Kidney (tissue), 14 donors: ENCODE data around the gene SLC35A5. TPM values are rescaled to one million over a fixed set of nuclear protein-coding genes. Genes with fewer than 3 reads are reported as not detected.

Source experiments
- DNase-seq, 5 donors: peaks; one replicate each; pipeline ENCODE4 v3.0.0-alpha.2; 2013 to 2020
- FAIRE-seq: peaks from 2 replicates; lab custom pipeline; 2012; peaks lifted over from hg19 to GRCh38; lab: Jason Lieb, UNC
- H3K27ac ChIP-seq, 2 donors: one replicate each; pipeline ENCODE4 v1.7.0; 2013; ENCODE audit warnings: low read depth in 2 of 2, low read length in 2 of 2, inconsistent platforms in 1 of 2
- H3K27me3 ChIP-seq: one replicate; pipeline ENCODE4 v1.7.1; 2013; ENCODE audit warnings: low read length, inconsistent platforms; ENCODE audit not compliant: control insufficient read depth, insufficient read depth
- H3K36me3 ChIP-seq, 3 donors: one replicate each; pipeline versions ENCODE4 v1.7.0 to v1.7.1; 2013; ENCODE audit warnings: low read length in 3 of 3, control low read depth in 1 of 3, inconsistent platforms in 1 of 3; ENCODE audit not compliant: insufficient read depth in 3 of 3, control insufficient read depth in 2 of 3
- H3K4me1 ChIP-seq, 3 donors: one replicate each; pipeline versions ENCODE4 v1.7.0 to v1.7.1; 2013; ENCODE audit warnings: low read length in 3 of 3, inconsistent platforms in 1 of 3, low read depth in 1 of 3; ENCODE audit not compliant: control insufficient read depth in 2 of 3, insufficient read depth in 2 of 3
- H3K4me3 ChIP-seq, 3 donors: one replicate each; pipeline versions ENCODE4 v1.7.0 to v1.8.1; 2013; ENCODE audit warnings: low read length in 3 of 3, control low read depth in 1 of 3, inconsistent platforms in 1 of 3
- H3K9ac ChIP-seq, 3 donors: one replicate each; pipeline versions ENCODE4 v1.7.0 to v1.7.1; 2013; ENCODE audit warnings: low read length in 3 of 3, control low read depth in 1 of 3, inconsistent platforms in 1 of 3
- H3K9me3 ChIP-seq, 3 donors: one replicate each; pipeline versions ENCODE4 v1.7.0 to v1.7.1; 2013; ENCODE audit warnings: low read length in 3 of 3, control low read depth in 1 of 3, inconsistent platforms in 1 of 3; ENCODE audit not compliant: control insufficient read depth in 2 of 3, insufficient read depth in 1 of 3
- CTCF ChIP-seq: IDR thresholded peaks from 3 replicates; pipeline ENCODE4 v1.5.1; 2012; ENCODE audit warnings: mild to moderate bottlenecking, moderate library complexity, borderline replicate concordance; ENCODE audit not compliant: insufficient read depth; ENCODE audit errors: extremely low read depth
- intact Hi-C: fragments of 100-400 bp; cut with DNase I; formaldehyde crosslinking; loops from one replicate; pipeline ENCODE4 v1.11.1; 2022
- polyA plus RNA-seq: library from polyadenylated mRNA; stranded (reverse); fragments of 350-450 nt; fragmentation: Illumina TruSeq; extraction: RNeasy Lipid Tissue Mini Kit (QIAGEN cat#74804); gene quantifications from one replicate; pipeline ENCODE4 v1.2.3, GENCODE V29; 2014; ENCODE audit warnings: low read depth, low replicate concordance; ENCODE audit not compliant: insufficient read depth
- total RNA-seq: library from RNA; stranded (reverse); fragmentation: NEBNext Ultra II Directional; extraction: Animal tissue kit (Norgen Biotek cat#: 25700); gene quantifications from one replicate; pipeline ENCODE4 v1.2.1, GENCODE V29; 2021
- donor health status: control.
- donor health status: control.
- donor health status: control.
- donor health status: control.
- donor health status: control.
- donor health status: DM: yes; HTN: yes; CAD: no.
- donor health status: Normal renal cell carcinoma (clear cell type).

Gene SLC35A5
- total and polyA plus RNA-seq, 2 donors from 2014 or later: 22.5 to 38.6 TPM

GRCh38 chr3:112546216-112546759 lies 15.6 kb upstream of the SLC35A5 start:
- DNase-seq: no peak
- peaks cover 0 to 9% (median 5%) of the 10 kb centered on the region in 3 donors for H3K36me3 ChIP-seq
- no peaks in the 10 kb centered on the region for H3K27me3 ChIP-seq
- no peak for TF ChIP-seq CTCF
- intact Hi-C loops: no loop called here
- H3K9ac ChIP-seq: no peak overlapping the region
- H3K27ac ChIP-seq: no peak overlapping the region
- no peak overlapping the region for H3K4me3 ChIP-seq
- no peak for FAIRE-seq
- H3K4me1 ChIP-seq: peaks cover 0 to 4% (median 0%) of the 10 kb centered on the region in 3 donors
- no peaks in the 10 kb centered on the region for H3K9me3 ChIP-seq

GRCh38 chr3:112550859-112551258 lies 11.0 kb upstream of the SLC35A5 start:
- Histone ChIP-seq H3K4me3 (no peak overlapping the region), H3K36me3 (peaks cover 0 to 9% (median 3%) of the 10 kb centered on the region in 3 donors), H3K4me1 (peaks cover 0 to 7% (median 0%) of the 10 kb centered on the region in 3 donors), H3K9ac (no peak overlapping the region), H3K9me3 (no peaks in the 10 kb centered on the region), H3K27me3 (no peaks in the 10 kb centered on the region), H3K27ac (no peak overlapping the region)
- DNase-seq (no peak), FAIRE-seq (no peak)
- no peak for TF ChIP-seq CTCF
- intact Hi-C loops: no loop called here

- peaks cover 2 to 19% (median 4%) of the 10 kb centered on the region in 3 donors for H3K4me1 ChIP-seq
- DNase-seq (no peak), FAIRE-seq (no peak)
- no peak for TF ChIP-seq CTCF
- H3K27ac ChIP-seq: no peak overlapping the region
- no peaks in the 10 kb centered on the region for H3K9me3 ChIP-seq
- H3K27me3 ChIP-seq: no peaks in the 10 kb centered on the region
- no peaks in the 10 kb centered on the region for H3K36me3 ChIP-seq
- H3K4me3 ChIP-seq: no peak overlapping the region
- no peak overlapping the region for H3K9ac ChIP-seq
- intact Hi-C loops: no loop called here
These were observed 6.2 kb upstream of the SLC35A5 start for GRCh38 chr3:112555535-112556170.

- Histone ChIP-seq H3K9me3 (no peaks in the 10 kb centered on the region), H3K27me3 (no peaks in the 10 kb centered on the region), H3K9ac (no peak overlapping the region), H3K4me1 (peaks cover 2 to 12% (median 4%) of the 10 kb centered on the region in 3 donors), H3K4me3 (no peak overlapping the region), H3K27ac (no peak overlapping the region), H3K36me3 (no peaks in the 10 kb centered on the region)
- FAIRE-seq (no peak), DNase-seq (no peak)
- intact Hi-C loops: no loop called here
- no peak for TF ChIP-seq CTCF
These were observed 3.9 kb upstream of the SLC35A5 start for GRCh38 chr3:112557976-112558375.
